ENCODE measurements around the gene TMEM52B.
"Not testable (repeated sequence)": the region's sequence is repeated elsewhere in the genome, so short reads cannot be mapped to it uniquely, and the experiment has no call there.

GRCh38 chr12:10215946-10216345 lies 37.1 kb downstream of the TMEM52B start:
- not testable (repeated sequence) for TF ChIP-seq CTCF, POLR2A (IDR thresholded peaks at IDR 0.05)

Data from right lobe of liver (tissue), 4 donors.